ENCODE measurements around the gene RAB1B.

DNA sequence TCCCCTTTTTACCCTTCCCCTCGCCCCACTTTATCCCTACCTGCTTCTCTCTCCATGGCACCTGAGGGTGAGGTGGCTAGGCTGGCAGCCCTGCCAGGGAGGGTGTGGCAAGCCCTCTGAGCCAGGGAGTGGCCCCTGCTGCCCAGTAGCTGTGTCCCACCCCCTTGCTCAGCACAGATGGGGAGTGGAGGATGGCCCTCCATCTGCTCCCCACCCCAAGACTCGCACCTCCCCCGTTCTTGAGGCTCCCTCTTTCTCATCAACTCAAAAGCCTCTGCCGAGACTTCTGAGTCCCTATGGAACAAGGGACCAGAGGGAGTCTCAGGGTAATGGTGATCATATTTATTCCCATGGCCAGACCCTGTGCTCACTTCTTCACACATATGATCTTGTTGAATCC, 24.9 kb downstream of the RAB1B start:
- TF ChIP-seq GATA2 (IDR thresholded peaks at IDR 0.05; ENCODE audit: low read depth, low read length), result no peak
- TF ChIP-seq GATA3 (IDR thresholded peaks at IDR 0.05; ENCODE audit: low read depth, low read length), result no peak
